Neural progenitor cell (in vitro differentiated cells): ENCODE data around the gene CCL27. TPM values are rescaled to one million over a fixed set of nuclear protein-coding genes. Genes with fewer than 3 reads are reported as not detected.

ENCODE experiments used
- DNase-seq: peaks from one replicate; pipeline ENCODE4 v3.0.0-alpha.2; 2016; ENCODE audit warnings: low spot score
- H2AFZ ChIP-seq: fragments of 200-600 bp; sonication (generic); replicated peaks from 2 replicates; pipeline ENCODE4 v1.6.1; 2016; ENCODE audit warnings: antibody characterized with exemption
- H3F3A ChIP-seq: fragments of 200-600 bp; sonication (generic); 2 replicates; pipeline ENCODE4 v1.6.1; 2016; ENCODE audit warnings: antibody characterized with exemption, low read depth
- H3K27ac ChIP-seq: fragments of 200-600 bp; sonication (generic); 2 replicates; pipeline ENCODE4 v1.5.1; 2016; ENCODE audit warnings: mild to moderate bottlenecking
- H3K27me3 ChIP-seq: fragments of 200-600 bp; sonication (generic); 2 replicates; pipeline ENCODE4 v1.6.1; 2016; ENCODE audit warnings: mild to moderate bottlenecking, moderate library complexity
- H3K36me3 ChIP-seq: fragments of 200-600 bp; sonication (generic); 2 replicates; pipeline ENCODE4 v1.5.1; 2016
- H3K4me1 ChIP-seq: fragments of 200-600 bp; sonication (generic); 2 replicates; pipeline ENCODE4 v1.6.1; 2016; ENCODE audit warnings: mixed run types
- H3K4me2 ChIP-seq: fragments of 200-600 bp; sonication (generic); 2 replicates; pipeline ENCODE4 v1.6.1; 2016
- H3K4me3 ChIP-seq: fragments of 200-600 bp; sonication (generic); 2 replicates; pipeline ENCODE4 v1.5.1; 2016
- H3K79me2 ChIP-seq: fragments of 200-600 bp; sonication (generic); 2 replicates; pipeline ENCODE4 v1.6.1; 2016; ENCODE audit warnings: low read depth
- H3K9ac ChIP-seq: fragments of 200-600 bp; sonication (generic); 2 replicates; pipeline ENCODE4 v1.6.1; 2016
- H3K9me3 ChIP-seq: fragments of 200-600 bp; sonication (generic); 2 replicates; pipeline ENCODE4 v1.5.1; 2016; ENCODE audit warnings: low read depth
- H4K20me1 ChIP-seq: fragments of 200-600 bp; sonication (generic); 2 replicates; pipeline ENCODE4 v1.6.1; 2016; ENCODE audit warnings: low read depth
- H3K27ac Mint-ChIP-seq: 3 replicates; pipeline ENCODE4 v1.8.0; 2021; ENCODE audit warnings: mixed read lengths
- H3K27me3 Mint-ChIP-seq: 2 replicates; pipeline ENCODE4 v1.8.0; 2022; ENCODE audit warnings: low read depth, mild to moderate bottlenecking, inconsistent platforms, moderate library complexity, mixed read lengths; ENCODE audit not compliant: insufficient read depth
- H3K36me3 Mint-ChIP-seq: 3 replicates; pipeline ENCODE4 v1.8.0; 2021; ENCODE audit warnings: mixed read lengths
- H3K4me1 Mint-ChIP-seq: 3 replicates; pipeline ENCODE4 v1.8.0; 2021; ENCODE audit warnings: mixed read lengths
- H3K4me3 Mint-ChIP-seq: 3 replicates; pipeline ENCODE4 v1.8.0; 2021; ENCODE audit warnings: mild to moderate bottlenecking, moderate library complexity, mixed read lengths
- H3K9me3 Mint-ChIP-seq: 3 replicates; pipeline ENCODE4 v1.8.0; 2020; ENCODE audit warnings: mixed read lengths
- CTCF ChIP-seq: fragments of 200-600 bp; sonication (generic); IDR thresholded peaks from 2 replicates; pipeline ENCODE4 v1.5.1; 2017; ENCODE audit warnings: antibody characterized with exemption, mild to moderate bottlenecking
- EZH2 ChIP-seq: fragments of 200-600 bp; sonication (generic); IDR thresholded peaks from 2 replicates; pipeline ENCODE4 v1.6.1; 2017; ENCODE audit warnings: antibody characterized with exemption, mild to moderate bottlenecking, moderate library complexity
- EZH2phosphoT487 ChIP-seq: fragments of 200-600 bp; sonication (generic); IDR thresholded peaks from 2 replicates; pipeline ENCODE4 v1.6.1; 2017; ENCODE audit warnings: antibody characterized with exemption
- total RNA-seq: library from RNA; depleted of rRNA; stranded (reverse); fragments of >200 nt; gene quantifications from 2 replicates; pipeline ENCODE4 v1.2.3, GENCODE V29; 2015; ENCODE audit warnings: low replicate concordance

CCL27 gene, protein sequence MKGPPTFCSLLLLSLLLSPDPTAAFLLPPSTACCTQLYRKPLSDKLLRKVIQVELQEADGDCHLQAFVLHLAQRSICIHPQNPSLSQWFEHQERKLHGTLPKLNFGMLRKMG
- total RNA-seq = 0.37 and 0.67 TPM in 2 replicates

DNA sequence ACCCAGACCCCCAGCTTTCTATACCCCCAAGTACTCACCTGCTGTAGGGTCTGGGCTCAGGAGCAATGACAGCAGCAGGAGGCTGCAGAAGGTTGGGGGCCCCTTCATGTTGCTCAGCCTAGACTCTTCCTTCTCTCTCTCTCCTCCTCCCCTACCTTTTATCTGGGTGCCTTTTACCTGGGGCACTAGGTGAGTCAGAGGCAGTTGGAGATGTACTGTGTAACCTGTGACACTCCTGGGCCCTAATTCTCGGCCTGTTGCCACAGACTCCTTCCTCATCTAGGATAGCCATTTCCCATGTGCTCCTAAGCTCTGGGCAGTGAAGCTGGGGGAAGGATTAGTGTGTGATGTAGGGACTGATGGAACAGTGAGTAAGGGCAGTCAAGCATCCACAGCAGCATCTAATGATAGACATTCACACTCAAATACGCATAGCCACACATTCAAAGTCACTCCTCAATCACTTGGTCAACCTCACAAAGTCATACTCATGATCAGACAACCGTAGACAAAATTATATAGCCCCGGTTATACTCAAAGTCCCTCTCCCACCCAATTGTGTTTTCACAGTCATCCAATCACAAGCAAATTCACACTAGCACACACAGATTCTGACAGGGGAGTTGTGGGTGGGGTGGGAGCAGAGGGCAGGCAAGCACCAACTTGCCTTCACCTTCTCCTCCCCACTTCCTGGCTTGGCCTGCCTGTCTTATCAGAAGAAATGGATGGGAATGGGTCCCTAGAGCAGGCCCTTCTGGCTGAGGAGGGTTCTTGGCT, at the start of gene CCL27:
CCL27 (minus strand) TSS at position 132 of the 777 bp plus-strand sequence; CDS start at position 108, 24 bp downstream.
- TF ChIP-seq EZH2phosphoT487 (no peak), EZH2 (no peak), CTCF (no peak)

GRCh38 chr9:34712140-34712539, 49.7 kb upstream of the CCL27 start:
- H3K9ac ChIP-seq = no peak overlapping the region
- TF ChIP-seq EZH2phosphoT487 (no peak), EZH2 (no peak), CTCF (no peak)
- no peaks in the 10 kb centered on the region for H3K4me1 ChIP-seq
- H3K9me3 Mint-ChIP-seq = no peaks in the 10 kb centered on the region
- H3K36me3 Mint-ChIP-seq = no peaks in the 10 kb centered on the region
- H3K79me2 ChIP-seq = no peaks in the 10 kb centered on the region
- no peaks in the 10 kb centered on the region for H3K4me1 Mint-ChIP-seq
- no peak overlapping the region for H2AFZ ChIP-seq
- H3K4me2 ChIP-seq = no peak overlapping the region
- H3K4me3 Mint-ChIP-seq = no peak overlapping the region
- no peaks in the 10 kb centered on the region for H3K36me3 ChIP-seq
- no peak overlapping the region for H3K27ac ChIP-seq
- no peaks in the 10 kb centered on the region for H3F3A ChIP-seq
- no peak overlapping the region for H3K27ac Mint-ChIP-seq
- peaks cover 2% of the 10 kb centered on the region for H3K27me3 Mint-ChIP-seq
- no peaks in the 10 kb centered on the region for H4K20me1 ChIP-seq
- no peaks in the 10 kb centered on the region for H3K9me3 ChIP-seq
- H3K27me3 ChIP-seq = no peaks in the 10 kb centered on the region
- no peak for DNase-seq
- H3K4me3 ChIP-seq = no peak overlapping the region

More for the DNA sequence above, at the start of gene CCL27:
- Histone ChIP-seq H3K9me3 (no peaks in the 10 kb centered on the region), H3F3A (peaks cover 16% of the 10 kb centered on the region), H3K36me3 (no peaks in the 10 kb centered on the region), H3K4me2 (no peak within 1 kb of the TSS), H3K27me3 (no peaks in the 10 kb centered on the region), H3K79me2 (peaks cover 17% of the 10 kb centered on the region), H3K9ac (no peak within 1 kb of the TSS), H2AFZ (no peak within 1 kb of the TSS), H4K20me1 (peaks cover 14% of the 10 kb centered on the region), H3K4me1 (peaks cover 4% of the 10 kb centered on the region), H3K27ac (no peak within 1 kb of the TSS), H3K4me3 (no peak within 1 kb of the TSS)
- Mint-ChIP-seq H3K36me3 (peaks cover 5% of the 10 kb centered on the region), H3K27ac (no peak within 1 kb of the TSS), H3K4me1 (peaks cover 10% of the 10 kb centered on the region), H3K9me3 (no peaks in the 10 kb centered on the region), H3K27me3 (peaks cover 8% of the 10 kb centered on the region), H3K4me3 (no peak within 1 kb of the TSS)
- no peak for DNase-seq

DNA sequence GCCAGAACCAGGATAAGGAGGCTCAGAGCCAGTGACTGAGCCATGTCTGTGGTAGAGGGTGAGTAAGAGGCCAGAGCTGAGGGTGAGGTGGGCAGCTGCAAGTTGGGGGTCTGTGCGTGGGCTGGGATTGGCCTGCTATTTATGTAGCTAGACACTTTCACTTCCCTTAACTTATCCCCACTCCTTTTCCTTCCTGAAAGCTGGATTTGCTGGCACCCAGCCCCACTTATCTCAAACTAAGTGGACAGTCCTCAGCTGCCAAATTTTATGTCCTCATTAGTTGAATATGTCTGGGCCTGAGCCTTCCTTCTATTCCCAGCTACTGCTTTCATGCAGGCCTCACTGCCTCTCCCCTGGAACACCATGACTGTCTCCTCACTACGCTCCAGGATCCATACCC, 47.6 kb upstream of the CCL27 start, which contains the start of gene CCL21:
CCL21 (minus strand) TSS at position 114 of the 400 bp plus-strand sequence; CDS start at position 44, 70 bp downstream.
- no peaks in the 10 kb centered on the region for H3K4me1 Mint-ChIP-seq
- no peak within 1 kb of the TSS for H3K4me3 Mint-ChIP-seq
- no peaks in the 10 kb centered on the region for H3K9me3 Mint-ChIP-seq
- H3K4me1 ChIP-seq = no peaks in the 10 kb centered on the region
- peaks cover 2% of the 10 kb centered on the region for H3K27me3 Mint-ChIP-seq
- H3F3A ChIP-seq = no peaks in the 10 kb centered on the region
- H4K20me1 ChIP-seq = no peaks in the 10 kb centered on the region
- H3K27ac Mint-ChIP-seq = no peak within 1 kb of the TSS
- DNase-seq = no peak
- no peaks in the 10 kb centered on the region for H3K79me2 ChIP-seq
- H3K9ac ChIP-seq = no peak within 1 kb of the TSS
- no peak within 1 kb of the TSS for H3K4me3 ChIP-seq
- H3K36me3 ChIP-seq = no peaks in the 10 kb centered on the region
- no peak within 1 kb of the TSS for H3K4me2 ChIP-seq
- no peaks in the 10 kb centered on the region for H3K9me3 ChIP-seq
- H3K27me3 ChIP-seq = no peaks in the 10 kb centered on the region
- no peak for TF ChIP-seq EZH2
- no peak for TF ChIP-seq EZH2phosphoT487
- TF ChIP-seq CTCF = no peak
- no peak within 1 kb of the TSS for H2AFZ ChIP-seq
- H3K36me3 Mint-ChIP-seq = no peaks in the 10 kb centered on the region
- H3K27ac ChIP-seq = no peak within 1 kb of the TSS
